Thoracic aorta (tissue), 2 donors: ENCODE results near the gene BCL11B. TPM values are rescaled to one million over a fixed set of nuclear protein-coding genes. Genes with fewer than 3 reads are reported as not detected.

Experiments
- ATAC-seq: fragments of 150-250 bp; one replicate; pipeline ENCODE4 v1.8.0; 2017; ENCODE audit warnings: low read depth; ENCODE audit not compliant: insufficient number of reproducible peaks, low FRiP score
- DNase-seq: peaks from one replicate; pipeline ENCODE4 v3.0.0-alpha.2; 2020; ENCODE audit warnings: low spot score
- H3K27ac ChIP-seq, 2 donors: fragments of 200-600 bp; sonication (generic); 1 replicate in 1 of 2; 2 replicates in 1 of 2; pipeline ENCODE4 v1.5.1; 2016; ENCODE audit warnings: mild to moderate bottlenecking in 2 of 2, moderate library complexity in 2 of 2
- H3K27me3 ChIP-seq: fragments of 200-600 bp; sonication (generic); replicated peaks from 2 replicates; pipeline ENCODE4 v1.6.0; 2016; ENCODE audit warnings: mild to moderate bottlenecking; ENCODE audit not compliant: insufficient read depth
- H3K36me3 ChIP-seq: fragments of 200-600 bp; sonication (generic); one replicate; pipeline ENCODE4 v1.5.1; 2016
- H3K4me1 ChIP-seq, 2 donors: fragments of 200-600 bp; sonication (generic); 1 replicate in 1 of 2; 2 replicates in 1 of 2; pipeline versions ENCODE4 v1.5.1 to v1.6.0; 2016; ENCODE audit warnings: low read depth in 2 of 2, mild to moderate bottlenecking in 1 of 2; ENCODE audit not compliant: control insufficient read depth in 1 of 2
- H3K4me3 ChIP-seq: fragments of 200-600 bp; sonication (generic); 2 replicates; pipeline ENCODE4 v1.5.1; 2016; ENCODE audit warnings: mild to moderate bottlenecking
- H3K9me3 ChIP-seq: fragments of 200-600 bp; sonication (generic); 2 replicates; pipeline ENCODE4 v1.5.1; 2016
- CTCF ChIP-seq: fragments of 200-600 bp; sonication (generic); IDR thresholded peaks from one replicate; pipeline ENCODE4 v1.5.1; 2019; ENCODE audit warnings: antibody characterized with exemption
- total RNA-seq, 2 donors: library from RNA; depleted of rRNA; stranded (reverse); fragments of >200 nt; gene quantifications; one replicate each; pipeline versions ENCODE4 v1.1.0 to v1.2.3, GENCODE V29; 2016

BCL11B gene
- total RNA-seq, 2 donors from 2014 or later, result 0.92 to 6.2 TPM

DNA sequence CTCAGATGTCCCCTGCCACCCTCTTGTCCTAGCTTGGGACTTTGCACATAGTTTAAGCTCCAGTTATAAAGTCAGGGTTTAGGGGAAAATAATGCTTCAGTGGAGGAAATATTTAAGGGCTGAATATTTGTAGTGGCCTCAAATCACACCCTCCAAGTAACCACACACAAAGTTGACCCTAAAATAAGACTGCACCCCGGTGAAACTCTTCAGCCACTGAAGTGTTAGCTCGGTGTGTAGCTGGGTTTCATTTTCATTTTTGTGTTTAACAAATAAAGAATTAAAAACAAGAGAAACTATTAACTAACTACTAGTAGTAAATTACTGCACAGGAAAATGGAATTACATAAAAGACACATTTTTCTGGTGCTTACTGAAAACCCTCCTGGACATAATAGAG lies 14.8 kb upstream of the BCL11B start:
- DNase-seq, result no peak
- Histone ChIP-seq H3K27ac (no peak overlapping the region), H3K27me3 (no peaks in the 10 kb centered on the region), H3K36me3 (no peaks in the 10 kb centered on the region), H3K9me3 (no peaks in the 10 kb centered on the region), H3K4me1 (no peaks in the 10 kb centered on the region), H3K4me3 (no peak overlapping the region)
- no peak for TF ChIP-seq CTCF
- ATAC-seq, result no peak

GRCh38 chr14:99284254-99285004 lies 12.4 kb upstream of the BCL11B start:
- TF ChIP-seq CTCF, result no peak
- ATAC-seq (no peak), DNase-seq (no peak)
- H3K9me3 ChIP-seq, result no peaks in the 10 kb centered on the region
- H3K27ac ChIP-seq, result no peak overlapping the region
- no peaks in the 10 kb centered on the region for H3K4me1 ChIP-seq
- no peaks in the 10 kb centered on the region for H3K36me3 ChIP-seq
- H3K27me3 ChIP-seq, result no peaks in the 10 kb centered on the region
- H3K4me3 ChIP-seq, result no peak overlapping the region

DNA sequence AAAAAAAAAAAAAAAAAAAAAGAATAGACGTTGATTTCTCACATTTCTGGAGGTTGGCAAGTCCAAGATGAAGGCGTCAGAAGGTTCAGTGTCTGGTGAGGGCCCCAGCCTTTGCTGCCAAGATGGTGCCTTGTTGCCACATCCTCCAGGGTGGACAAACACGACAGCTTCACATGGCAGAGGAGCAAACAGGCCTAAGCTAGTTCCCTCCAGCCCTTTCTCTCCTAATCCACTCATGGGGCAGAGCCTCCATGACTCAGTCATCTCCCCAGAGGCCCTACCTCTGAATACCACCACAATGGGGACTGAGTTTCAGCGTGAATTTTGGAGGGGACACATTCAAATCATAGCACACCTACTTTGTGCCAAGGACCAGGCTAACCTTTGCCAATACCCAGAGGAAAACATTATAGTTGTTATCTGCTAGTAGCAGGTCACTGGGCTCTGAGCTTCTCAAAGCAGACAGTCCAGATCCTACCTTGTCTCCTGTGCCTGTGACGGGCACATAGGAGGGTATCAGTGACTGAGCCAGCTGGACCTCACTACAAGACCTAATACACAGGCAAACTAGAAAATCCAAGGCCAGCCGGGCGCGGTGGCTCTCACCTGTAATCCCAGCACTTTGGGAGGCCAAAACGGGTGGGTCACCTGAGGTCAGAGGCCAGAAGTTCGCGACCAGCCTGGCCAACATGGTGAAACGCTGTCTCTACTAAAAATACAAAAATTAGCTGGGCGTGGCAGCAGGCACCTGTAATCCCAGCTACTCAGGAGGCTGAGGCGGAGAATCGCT lies 10.5 kb upstream of the BCL11B start:
- DNase-seq (no peak), ATAC-seq (no peak)
- Histone ChIP-seq H3K27me3 (no peaks in the 10 kb centered on the region), H3K4me1 (no peaks in the 10 kb centered on the region), H3K4me3 (no peak overlapping the region), H3K9me3 (no peaks in the 10 kb centered on the region), H3K27ac (no peak overlapping the region), H3K36me3 (no peaks in the 10 kb centered on the region)
- no peak for TF ChIP-seq CTCF

- no peaks in the 10 kb centered on the region for H3K36me3 ChIP-seq
- H3K27ac ChIP-seq, result no peak overlapping the region
- no peaks in the 10 kb centered on the region for H3K27me3 ChIP-seq
- ATAC-seq (no peak), DNase-seq (no peak)
- no peak overlapping the region for H3K4me3 ChIP-seq
- H3K9me3 ChIP-seq, result no peaks in the 10 kb centered on the region
- no peaks in the 10 kb centered on the region for H3K4me1 ChIP-seq
- no peak for TF ChIP-seq CTCF
These were observed 9.4 kb upstream of the BCL11B start for GRCh38 chr14:99281396-99281795.

DNA sequence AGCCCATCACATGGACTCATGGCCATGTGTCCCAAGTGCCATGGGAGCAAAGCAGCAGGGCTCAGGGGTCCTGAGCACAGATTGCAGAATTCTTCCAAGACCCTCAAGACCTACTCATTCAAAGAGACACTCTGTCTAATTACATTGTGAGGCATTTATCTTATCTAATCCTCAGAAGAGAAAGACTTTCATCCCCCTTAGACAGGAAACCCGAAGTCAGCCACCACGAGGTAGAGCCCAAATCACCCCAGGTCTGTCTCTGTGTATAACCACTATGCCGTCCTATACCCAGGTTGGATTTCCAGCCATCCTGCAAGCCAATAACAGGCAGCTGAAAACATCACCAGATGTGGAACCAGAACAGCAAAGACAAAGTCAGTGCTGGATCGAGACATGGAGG lies 8.9 kb upstream of the BCL11B start:
- no peaks in the 10 kb centered on the region for H3K4me1 ChIP-seq
- no peak overlapping the region for H3K27ac ChIP-seq
- H3K4me3 ChIP-seq, result no peak overlapping the region
- H3K27me3 ChIP-seq, result no peaks in the 10 kb centered on the region
- H3K36me3 ChIP-seq, result no peaks in the 10 kb centered on the region
- no peak for ATAC-seq
- TF ChIP-seq CTCF, result no peak
- H3K9me3 ChIP-seq, result no peaks in the 10 kb centered on the region
- DNase-seq, result no peak
